NOMO-1 (cell line): ENCODE measurements around the gene LIN7C.
"Not testable (repeated sequence)": the region's sequence is repeated elsewhere in the genome, so short reads cannot be mapped to it uniquely, and the experiment has no call there.

Experiments used
- DNase-seq, 2 experiments: peaks; one replicate each; lab custom pipeline; 2025; ENCODE audit not compliant: unreplicated experiment in 2 of 2; lab: John Stamatoyannopoulos, UW

The LIN7C gene

GRCh38 chr11:27451244-27451965 lies 55.2 kb downstream of the LIN7C start:
- no peak for DNase-seq

GRCh38 chr11:27448184-27448540 lies 58.4 kb downstream of the LIN7C start:
- DNase-seq, result not testable (repeated sequence)

- no peak for DNase-seq
Measured at GRCh38 chr11:27447288-27448183, 59.0 kb downstream of the LIN7C start.

- no peak for DNase-seq
Measured at GRCh38 chr11:27445625-27446024, 60.9 kb downstream of the LIN7C start.

GRCh38 chr11:27444801-27445215 lies 61.8 kb downstream of the LIN7C start:
- no peak for DNase-seq
